HG02884 (cell line): ENCODE results near the gene GAGE1.
"Not testable (repeated sequence)": the region's sequence is repeated elsewhere in the genome, so short reads cannot be mapped to it uniquely, and the experiment has no call there.

Experiments
- ATAC-seq: cut with Tn5 transposase; IDR thresholded peaks from one replicate; pipeline ENCODE4 v1.9.1; 2021; ENCODE audit warnings: mild to moderate bottlenecking, moderate library complexity; ENCODE audit not compliant: unreplicated experiment

Gene GAGE1, protein sequence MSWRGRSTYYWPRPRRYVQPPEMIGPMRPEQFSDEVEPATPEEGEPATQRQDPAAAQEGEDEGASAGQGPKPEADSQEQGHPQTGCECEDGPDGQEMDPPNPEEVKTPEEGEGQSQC

DNA sequence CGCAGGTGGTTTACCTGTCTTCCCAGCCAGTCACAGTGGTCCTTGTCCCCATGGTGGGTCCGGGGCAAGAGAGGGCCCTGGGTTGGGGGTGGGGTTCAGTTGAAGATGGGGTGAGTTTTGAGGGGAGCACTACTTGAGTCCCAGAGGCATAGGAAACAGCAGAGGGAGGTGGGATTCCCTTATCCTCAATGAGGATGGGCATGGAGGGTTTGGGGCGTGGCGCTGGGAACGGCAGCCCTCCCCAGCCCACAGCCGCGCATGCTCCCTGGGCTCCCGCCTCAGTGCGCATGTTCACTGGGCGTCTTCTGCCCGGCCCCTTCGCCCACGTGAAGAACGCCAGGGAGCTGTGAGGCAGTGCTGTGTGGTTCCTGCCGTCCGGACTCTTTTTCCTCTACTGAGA is at the start of gene GAGE1:
GAGE1 (plus strand) TSS at position 301 of the 400 bp plus-strand sequence. CDS start 1,155 bp downstream, outside the sequence.
- ATAC-seq = not testable (repeated sequence)

DNA sequence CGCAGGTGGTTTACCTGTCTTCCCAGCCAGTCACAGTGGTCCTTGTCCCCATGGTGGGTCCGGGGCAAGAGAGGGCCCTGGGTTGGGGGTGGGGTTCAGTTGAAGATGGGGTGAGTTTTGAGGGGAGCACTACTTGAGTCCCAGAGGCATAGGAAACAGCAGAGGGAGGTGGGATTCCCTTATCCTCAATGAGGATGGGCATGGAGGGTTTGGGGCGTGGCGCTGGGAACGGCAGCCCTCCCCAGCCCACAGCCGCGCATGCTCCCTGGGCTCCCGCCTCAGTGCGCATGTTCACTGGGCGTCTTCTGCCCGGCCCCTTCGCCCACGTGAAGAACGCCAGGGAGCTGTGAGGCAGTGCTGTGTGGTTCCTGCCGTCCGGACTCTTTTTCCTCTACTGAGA is 47.8 kb upstream of the GAGE1 start, which contains the start of gene GAGE12E:
GAGE12E (plus strand) TSS at position 301 of the 400 bp plus-strand sequence. CDS start 1,155 bp downstream, outside the sequence.
- not testable (repeated sequence) for ATAC-seq

DNA sequence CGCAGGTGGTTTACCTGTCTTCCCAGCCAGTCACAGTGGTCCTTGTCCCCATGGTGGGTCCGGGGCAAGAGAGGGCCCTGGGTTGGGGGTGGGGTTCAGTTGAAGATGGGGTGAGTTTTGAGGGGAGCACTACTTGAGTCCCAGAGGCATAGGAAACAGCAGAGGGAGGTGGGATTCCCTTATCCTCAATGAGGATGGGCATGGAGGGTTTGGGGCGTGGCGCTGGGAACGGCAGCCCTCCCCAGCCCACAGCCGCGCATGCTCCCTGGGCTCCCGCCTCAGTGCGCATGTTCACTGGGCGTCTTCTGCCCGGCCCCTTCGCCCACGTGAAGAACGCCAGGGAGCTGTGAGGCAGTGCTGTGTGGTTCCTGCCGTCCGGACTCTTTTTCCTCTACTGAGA is 38.3 kb upstream of the GAGE1 start, which contains the start of gene GAGE12F:
GAGE12F (plus strand) TSS at position 301 of the 400 bp plus-strand sequence. CDS start 1,155 bp downstream, outside the sequence.
- not testable (repeated sequence) for ATAC-seq

DNA sequence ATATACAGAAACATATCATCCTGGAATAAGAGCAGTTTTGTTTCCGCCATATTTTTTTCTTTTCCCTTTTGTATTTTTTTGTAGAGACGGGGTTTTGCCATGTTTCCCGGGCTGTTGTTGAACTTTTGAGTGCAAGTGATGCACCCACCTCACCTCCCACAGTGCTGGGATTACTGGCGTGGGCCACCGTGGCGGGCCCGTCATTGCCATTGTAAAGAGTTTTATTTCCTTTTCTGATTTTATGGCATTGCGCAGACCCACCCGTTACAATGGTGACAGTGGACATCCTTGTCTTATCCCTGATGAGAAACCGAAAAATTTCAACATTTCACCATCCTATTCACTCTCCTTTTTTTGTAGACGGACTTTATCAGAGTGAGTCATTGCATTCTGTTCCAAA is 30.1 kb upstream of the GAGE1 start:
- ATAC-seq = not testable (repeated sequence)

DNA sequence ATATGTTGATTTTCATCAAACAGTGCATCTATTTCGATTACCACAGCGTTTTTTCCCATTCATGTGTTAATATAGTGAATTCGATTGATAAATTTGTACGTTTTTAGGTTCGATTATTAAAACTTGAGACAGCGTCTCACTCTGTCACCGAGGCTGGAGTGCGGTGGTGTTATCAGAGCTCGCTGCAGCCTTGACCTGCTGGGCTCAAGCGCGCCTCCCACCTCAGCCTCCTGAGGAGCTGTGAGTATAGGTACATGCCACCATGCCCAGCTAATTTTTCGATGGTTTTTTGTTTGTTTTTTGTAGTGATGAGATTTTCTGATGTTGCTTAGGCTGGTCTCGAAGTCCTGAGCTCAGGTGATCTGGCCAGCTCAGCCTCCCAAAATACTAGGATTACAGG is 29.7 kb upstream of the GAGE1 start:
- not testable (repeated sequence) for ATAC-seq

DNA sequence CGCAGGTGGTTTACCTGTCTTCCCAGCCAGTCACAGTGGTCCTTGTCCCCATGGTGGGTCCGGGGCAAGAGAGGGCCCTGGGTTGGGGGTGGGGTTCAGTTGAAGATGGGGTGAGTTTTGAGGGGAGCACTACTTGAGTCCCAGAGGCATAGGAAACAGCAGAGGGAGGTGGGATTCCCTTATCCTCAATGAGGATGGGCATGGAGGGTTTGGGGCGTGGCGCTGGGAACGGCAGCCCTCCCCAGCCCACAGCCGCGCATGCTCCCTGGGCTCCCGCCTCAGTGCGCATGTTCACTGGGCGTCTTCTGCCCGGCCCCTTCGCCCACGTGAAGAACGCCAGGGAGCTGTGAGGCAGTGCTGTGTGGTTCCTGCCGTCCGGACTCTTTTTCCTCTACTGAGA is 28.7 kb upstream of the GAGE1 start, which contains the start of gene GAGE12G:
GAGE12G (plus strand) TSS at position 301 of the 400 bp plus-strand sequence. CDS start 1,155 bp downstream, outside the sequence.
- not testable (repeated sequence) for ATAC-seq

DNA sequence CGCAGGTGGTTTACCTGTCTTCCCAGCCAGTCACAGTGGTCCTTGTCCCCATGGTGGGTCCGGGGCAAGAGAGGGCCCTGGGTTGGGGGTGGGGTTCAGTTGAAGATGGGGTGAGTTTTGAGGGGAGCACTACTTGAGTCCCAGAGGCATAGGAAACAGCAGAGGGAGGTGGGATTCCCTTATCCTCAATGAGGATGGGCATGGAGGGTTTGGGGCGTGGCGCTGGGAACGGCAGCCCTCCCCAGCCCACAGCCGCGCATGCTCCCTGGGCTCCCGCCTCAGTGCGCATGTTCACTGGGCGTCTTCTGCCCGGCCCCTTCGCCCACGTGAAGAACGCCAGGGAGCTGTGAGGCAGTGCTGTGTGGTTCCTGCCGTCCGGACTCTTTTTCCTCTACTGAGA is 19.2 kb upstream of the GAGE1 start, which contains the start of gene GAGE12H:
GAGE12H (plus strand) TSS at position 301 of the 400 bp plus-strand sequence. CDS start 1,155 bp downstream, outside the sequence.
- not testable (repeated sequence) for ATAC-seq

DNA sequence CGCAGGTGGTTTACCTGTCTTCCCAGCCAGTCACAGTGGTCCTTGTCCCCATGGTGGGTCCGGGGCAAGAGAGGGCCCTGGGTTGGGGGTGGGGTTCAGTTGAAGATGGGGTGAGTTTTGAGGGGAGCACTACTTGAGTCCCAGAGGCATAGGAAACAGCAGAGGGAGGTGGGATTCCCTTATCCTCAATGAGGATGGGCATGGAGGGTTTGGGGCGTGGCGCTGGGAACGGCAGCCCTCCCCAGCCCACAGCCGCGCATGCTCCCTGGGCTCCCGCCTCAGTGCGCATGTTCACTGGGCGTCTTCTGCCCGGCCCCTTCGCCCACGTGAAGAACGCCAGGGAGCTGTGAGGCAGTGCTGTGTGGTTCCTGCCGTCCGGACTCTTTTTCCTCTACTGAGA is 9.6 kb upstream of the GAGE1 start, which contains the start of gene GAGE2A:
GAGE2A (plus strand) TSS at position 301 of the 400 bp plus-strand sequence. CDS start 1,155 bp downstream, outside the sequence.
- ATAC-seq = not testable (repeated sequence)

DNA sequence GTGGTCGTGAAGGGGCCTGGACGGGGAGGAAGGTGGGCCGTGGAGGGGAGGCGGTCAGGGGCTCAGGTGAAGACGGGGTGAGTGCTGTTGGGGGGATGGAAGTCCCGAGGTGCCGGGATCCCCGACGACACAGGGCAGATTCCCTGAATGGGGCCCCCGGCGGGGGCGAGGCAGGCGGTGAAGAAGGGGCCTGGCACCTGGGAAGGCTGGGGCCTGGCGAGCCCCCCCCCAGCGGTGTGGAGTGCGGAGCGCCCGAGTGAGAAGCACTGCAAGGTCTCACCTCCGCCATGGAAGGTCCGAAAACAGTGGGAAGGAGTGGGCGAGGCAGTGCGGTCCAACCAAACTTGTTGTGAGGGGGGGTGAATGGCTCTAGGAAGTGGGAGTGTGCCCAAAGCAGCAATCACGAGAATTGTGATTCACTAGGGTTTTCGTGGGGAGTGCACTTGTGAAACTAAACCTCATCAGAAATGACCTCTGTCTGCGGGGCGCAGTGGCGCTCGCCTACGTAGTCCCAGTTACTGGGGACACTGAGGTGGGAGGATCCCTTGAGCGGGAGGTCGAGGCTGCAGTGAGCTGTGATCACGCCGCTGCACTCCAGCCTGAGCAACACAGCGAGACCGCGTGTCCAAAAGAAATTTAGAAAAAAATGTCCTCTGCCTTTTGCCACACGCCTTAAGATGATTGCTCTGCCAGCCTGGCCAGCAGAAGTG is 8.9 kb upstream of the GAGE1 start:
- ATAC-seq = not testable (repeated sequence)

DNA sequence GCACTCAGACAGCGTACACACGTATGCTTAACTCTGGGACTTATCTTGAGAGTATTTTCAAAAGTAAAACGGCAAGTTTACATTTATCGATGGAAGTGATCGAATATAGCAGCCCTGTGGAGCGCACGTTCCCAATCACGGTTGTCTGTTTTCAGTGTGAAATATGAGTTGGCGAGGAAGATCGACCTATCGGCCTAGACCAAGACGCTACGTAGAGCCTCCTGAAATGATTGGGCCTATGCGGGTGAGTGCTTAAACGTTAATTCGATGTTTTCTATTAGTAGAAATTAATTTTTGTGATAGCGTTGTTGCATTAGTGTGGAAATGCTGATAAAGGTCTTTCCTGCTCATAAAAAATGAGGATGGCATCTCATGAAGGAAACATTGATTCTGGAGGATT is 8.3 kb upstream of the GAGE1 start:
- not testable (repeated sequence) for ATAC-seq

DNA sequence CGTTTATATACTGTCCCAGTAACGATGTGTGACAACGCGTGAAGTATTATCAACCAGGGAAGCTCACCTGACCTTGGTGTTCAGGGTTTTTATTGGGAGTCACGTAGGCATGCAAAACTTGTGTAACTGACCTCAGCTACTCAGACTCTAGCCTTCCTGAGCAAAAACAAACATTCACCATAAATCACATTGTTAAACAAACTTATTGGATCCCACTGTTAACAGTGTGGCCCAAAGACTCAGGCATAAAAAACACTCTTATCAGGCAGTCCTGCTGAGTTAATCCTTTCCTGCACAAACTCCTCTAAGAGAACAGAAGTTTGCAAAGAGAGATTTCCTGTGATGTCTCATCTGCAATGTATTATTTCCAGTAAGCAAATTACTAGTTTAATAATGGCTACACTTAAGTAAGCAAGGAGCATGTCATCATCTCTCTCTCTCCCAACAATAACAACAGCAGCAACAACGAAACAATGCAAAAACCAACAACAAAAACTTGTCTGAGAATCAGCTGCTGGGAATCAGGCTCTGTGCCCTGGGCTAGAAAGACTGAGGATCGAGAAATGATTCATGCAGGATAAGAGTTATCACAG is 12.0 kb downstream of the GAGE1 start:
- ATAC-seq = no peak

DNA sequence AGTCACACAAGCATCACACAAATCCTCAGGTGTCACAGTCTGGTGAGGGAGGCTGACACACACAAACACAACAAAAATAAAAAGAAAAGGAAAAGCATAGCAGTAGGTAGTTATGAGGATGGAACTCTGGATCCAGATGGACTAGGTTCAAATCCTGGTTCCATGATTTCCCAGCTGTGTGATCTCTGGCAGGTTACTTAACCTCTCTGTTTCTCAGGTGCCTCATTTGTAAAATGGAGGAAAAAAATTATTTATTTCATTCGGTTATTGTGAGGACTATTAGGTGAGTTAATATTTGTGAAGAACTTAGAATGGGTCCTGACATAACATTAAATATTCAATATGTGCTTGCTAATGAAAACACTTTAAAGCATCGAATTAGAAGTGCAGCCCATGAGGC is 19.8 kb downstream of the GAGE1 start:
- no peak for ATAC-seq

DNA sequence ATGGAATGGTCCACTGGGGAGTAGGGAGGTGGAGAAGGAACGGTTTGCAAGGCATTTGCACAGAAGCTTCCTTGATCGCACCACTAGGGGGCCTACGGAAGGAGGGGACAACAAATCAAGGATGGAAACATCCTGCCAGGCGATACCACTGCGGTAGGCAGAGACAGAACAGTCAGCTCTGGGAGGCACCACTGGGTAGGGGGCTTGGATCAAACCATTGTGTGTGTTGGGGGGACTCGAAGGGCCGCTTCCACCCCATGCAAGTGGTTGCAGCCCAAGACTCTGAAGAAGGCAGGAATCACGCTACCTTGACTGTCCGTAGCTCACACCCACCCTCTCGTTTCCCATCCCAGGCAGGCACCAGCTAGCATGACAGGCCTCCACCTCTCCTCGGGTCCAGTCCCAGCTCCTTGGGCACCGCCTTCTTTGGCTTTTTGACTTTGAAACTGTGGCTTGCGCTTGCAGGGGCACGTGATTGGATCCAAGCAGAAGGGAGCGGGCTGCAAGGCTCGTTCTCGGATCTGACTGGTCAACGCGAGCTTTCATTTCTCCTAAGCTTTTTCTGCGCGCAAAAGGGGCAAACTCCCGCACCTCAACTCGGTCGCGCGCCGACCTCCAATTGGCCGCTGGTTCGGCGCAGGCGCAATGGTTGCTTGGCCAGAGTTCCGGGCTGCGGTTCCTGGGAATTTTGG is 28.4 kb downstream of the GAGE1 start:
- no peak for ATAC-seq

DNA sequence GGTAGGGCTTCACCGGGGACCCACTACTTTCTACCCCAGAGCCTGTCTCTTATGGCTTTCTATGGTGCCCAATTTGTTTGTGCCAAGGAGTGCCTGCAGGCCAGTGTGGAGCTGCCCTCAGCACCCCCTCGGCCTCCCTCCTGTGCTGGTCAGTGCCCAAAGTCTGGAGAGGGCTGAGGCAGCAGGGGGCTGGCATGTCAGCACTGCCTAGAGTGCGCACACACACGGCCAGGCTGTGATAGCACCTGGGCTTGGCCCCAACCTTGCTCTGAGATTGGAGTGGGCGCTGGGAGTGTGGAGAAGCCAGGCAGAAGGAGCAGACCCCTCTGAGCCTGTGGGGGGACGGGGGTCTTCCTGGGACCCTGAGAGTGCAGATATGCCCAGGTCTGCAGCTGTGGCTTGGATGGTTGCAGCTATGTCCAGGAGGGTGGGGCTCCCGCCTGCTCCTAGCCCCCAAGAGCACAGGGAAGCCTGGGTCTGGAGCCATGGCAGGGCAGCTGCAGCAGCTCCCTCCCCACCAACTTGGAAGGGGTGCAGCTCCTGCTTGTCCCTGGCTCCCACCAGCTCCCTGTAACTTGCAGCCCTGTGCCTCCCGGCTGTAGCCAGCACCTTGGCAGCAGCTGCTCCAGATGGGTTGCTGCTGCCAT is 46.3 kb downstream of the GAGE1 start:
- no peak for ATAC-seq

DNA sequence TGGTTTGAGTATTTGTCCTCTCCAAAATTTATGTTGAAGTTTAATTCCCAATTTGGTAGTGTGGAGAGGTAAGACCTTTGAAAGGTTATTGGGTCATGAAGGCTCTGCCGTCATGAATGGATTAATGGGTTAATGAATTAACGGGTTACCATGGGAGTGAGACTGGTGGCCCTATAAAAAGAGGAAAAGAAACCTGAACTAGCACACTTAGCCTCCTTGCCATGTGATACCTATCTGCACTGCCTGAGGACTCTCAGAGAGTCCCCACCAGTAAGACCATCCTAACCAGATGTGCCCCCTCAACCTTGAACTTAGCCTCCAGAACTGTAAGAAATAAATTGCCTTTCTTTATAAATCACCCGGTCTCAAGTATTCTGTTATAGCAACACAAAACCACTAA is 57.7 kb downstream of the GAGE1 start:
- ATAC-seq = no peak
